ENCODE results near the gene COL9A2. TPM values are rescaled to one million over a fixed set of nuclear protein-coding genes. Genes with fewer than 3 reads are reported as not detected.
A peak's percentile ranks its signal among the peaks of the same experiment; 100 is the strongest.

Gene COL9A2
- 2.6 TPM for total RNA-seq
- polyA plus RNA-seq (ENCODE audit: insufficient read depth in 1 of 8, insufficient read length in 8 of 8, low replicate concordance in 1 of 8): 1 to 10 TPM; 1.0 to 4.8 (median 1.7) TPM
- long read RNA-seq, donor 1: 0 reads
- long read RNA-seq, donor 2: 0 reads
- long read RNA-seq, donor 3: 0 reads
- long read RNA-seq, donor 4: 0 reads
- long read RNA-seq, donor 5: 0 reads
- long read RNA-seq, donor 6: 0 reads
- long read RNA-seq, donor 7: 0 reads
- long read RNA-seq, donor 8: 0 reads
- long read RNA-seq, donor 9: 0 reads
- long read RNA-seq, donor 10: 0 reads
- long read RNA-seq, donor 11: 0 reads

GRCh38 chr1:40316595-40317393, at the start of gene COL9A2:
Gene COL9A2 (minus strand): TSS chr1:40317286. CDS start chr1:40317197, 89 bp downstream.
- Histone ChIP-seq H3K27ac (ENCODE audit: low read length) (no peak within 1 kb of the TSS), H3K36me3 (ENCODE audit: control insufficient read depth, insufficient read depth, low read length) (no peaks in the 10 kb centered on the region), H3K4me1 (ENCODE audit: control insufficient read depth, insufficient read depth, low read length) (peaks cover 25% of the 10 kb centered on the region), H3K9me3 (replicated peaks; ENCODE audit: control insufficient read depth, low read depth, low read length) (no peaks in the 10 kb centered on the region), H3K27me3 (ENCODE audit: control insufficient read depth, insufficient read depth, low read length) (peaks cover 54% of the 10 kb centered on the region), H3K4me3 (ENCODE audit: low read length) (peak within 1 kb of the TSS; percentile 45)
- under 1% methylated on average over 84 of the region's 84 CpGs for WGBS (ENCODE audit: insufficient coverage)
- peak; percentile 45 for DNase-seq

- H3K9me3 ChIP-seq (replicated peaks; ENCODE audit: control insufficient read depth, low read depth, low read length): no peaks in the 10 kb centered on the region
- no peak overlapping the region for H3K4me3 ChIP-seq (ENCODE audit: low read length)
- no peak overlapping the region for H3K27ac ChIP-seq (ENCODE audit: low read length)
- no peaks in the 10 kb centered on the region for H3K27me3 ChIP-seq (ENCODE audit: control insufficient read depth, insufficient read depth, low read length)
- peaks cover 3% of the 10 kb centered on the region for H3K4me1 ChIP-seq (ENCODE audit: control insufficient read depth, insufficient read depth, low read length)
- DNase-seq: no peak
- H3K36me3 ChIP-seq (ENCODE audit: control insufficient read depth, insufficient read depth, low read length): no peaks in the 10 kb centered on the region
- no CpG with 5 or more reads among the region's 2 CpGs for WGBS (ENCODE audit: insufficient coverage)
Measured at GRCh38 chr1:40363721-40364120, 46.6 kb upstream of the COL9A2 start.

GRCh38 chr1:40362699-40363098, 45.6 kb upstream of the COL9A2 start:
- Histone ChIP-seq H3K9me3 (replicated peaks; ENCODE audit: control insufficient read depth, low read depth, low read length) (peaks cover 3% of the 10 kb centered on the region), H3K4me3 (ENCODE audit: low read length) (no peak overlapping the region), H3K27me3 (ENCODE audit: control insufficient read depth, insufficient read depth, low read length) (no peaks in the 10 kb centered on the region), H3K27ac (ENCODE audit: low read length) (no peak overlapping the region), H3K36me3 (ENCODE audit: control insufficient read depth, insufficient read depth, low read length) (no peaks in the 10 kb centered on the region), H3K4me1 (ENCODE audit: control insufficient read depth, insufficient read depth, low read length) (peaks cover 3% of the 10 kb centered on the region)
- peak; percentile 45 for DNase-seq
- WGBS (ENCODE audit: insufficient coverage): 60% methylated on average over 1 of the region's 2 CpGs

GRCh38 chr1:40362199-40362598, 45.1 kb upstream of the COL9A2 start:
- Histone ChIP-seq H3K4me1 (ENCODE audit: control insufficient read depth, insufficient read depth, low read length) (peaks cover 3% of the 10 kb centered on the region), H3K9me3 (replicated peaks; ENCODE audit: control insufficient read depth, low read depth, low read length) (peaks cover 6% of the 10 kb centered on the region), H3K27ac (ENCODE audit: low read length) (no peak overlapping the region), H3K4me3 (ENCODE audit: low read length) (no peak overlapping the region), H3K27me3 (ENCODE audit: control insufficient read depth, insufficient read depth, low read length) (no peaks in the 10 kb centered on the region), H3K36me3 (ENCODE audit: control insufficient read depth, insufficient read depth, low read length) (no peaks in the 10 kb centered on the region)
- no peak for DNase-seq
- no CpG with 5 or more reads among the region's 2 CpGs for WGBS (ENCODE audit: insufficient coverage)

GRCh38 chr1:40361637-40362036, 44.6 kb upstream of the COL9A2 start:
- WGBS (ENCODE audit: insufficient coverage): 95% methylated on average over 4 of the region's 4 CpGs
- H3K27ac ChIP-seq (ENCODE audit: low read length): no peak overlapping the region
- peaks cover 3% of the 10 kb centered on the region for H3K4me1 ChIP-seq (ENCODE audit: control insufficient read depth, insufficient read depth, low read length)

GRCh38 chr1:40361201-40361600, 44.1 kb upstream of the COL9A2 start:
- Histone ChIP-seq H3K4me1 (ENCODE audit: control insufficient read depth, insufficient read depth, low read length) (peaks cover 3% of the 10 kb centered on the region), H3K36me3 (ENCODE audit: control insufficient read depth, insufficient read depth, low read length) (no peaks in the 10 kb centered on the region), H3K27ac (ENCODE audit: low read length) (no peak overlapping the region), H3K9me3 (replicated peaks; ENCODE audit: control insufficient read depth, low read depth, low read length) (peaks cover 6% of the 10 kb centered on the region), H3K27me3 (ENCODE audit: control insufficient read depth, insufficient read depth, low read length) (no peaks in the 10 kb centered on the region), H3K4me3 (ENCODE audit: low read length) (no peak overlapping the region)
- WGBS (ENCODE audit: insufficient coverage): 70% methylated on average over 1 of the region's 1 CpG
- DNase-seq: no peak

More at GRCh38 chr1:40361637-40362036, 44.6 kb upstream of the COL9A2 start:
- Histone ChIP-seq H3K9me3 (replicated peaks; ENCODE audit: control insufficient read depth, low read depth, low read length) (peaks cover 6% of the 10 kb centered on the region), H3K36me3 (ENCODE audit: control insufficient read depth, insufficient read depth, low read length) (no peaks in the 10 kb centered on the region), H3K27me3 (ENCODE audit: control insufficient read depth, insufficient read depth, low read length) (no peaks in the 10 kb centered on the region), H3K4me3 (ENCODE audit: low read length) (no peak overlapping the region)
- no peak for DNase-seq

GRCh38 chr1:40360631-40361030, 43.5 kb upstream of the COL9A2 start:
- Histone ChIP-seq H3K27me3 (ENCODE audit: control insufficient read depth, insufficient read depth, low read length) (no peaks in the 10 kb centered on the region), H3K4me1 (ENCODE audit: control insufficient read depth, insufficient read depth, low read length) (peaks cover 3% of the 10 kb centered on the region), H3K27ac (ENCODE audit: low read length) (no peak overlapping the region)

GRCh38 chr1:40357625-40358024, 40.5 kb upstream of the COL9A2 start:
- no peak overlapping the region for H3K27ac ChIP-seq (ENCODE audit: low read length)
- H3K27me3 ChIP-seq (ENCODE audit: control insufficient read depth, insufficient read depth, low read length): no peaks in the 10 kb centered on the region
- H3K9me3 ChIP-seq (replicated peaks; ENCODE audit: control insufficient read depth, low read depth, low read length): peaks cover 6% of the 10 kb centered on the region
- H3K4me1 ChIP-seq (ENCODE audit: control insufficient read depth, insufficient read depth, low read length): peaks cover 1% of the 10 kb centered on the region
- no peaks in the 10 kb centered on the region for H3K36me3 ChIP-seq (ENCODE audit: control insufficient read depth, insufficient read depth, low read length)
- H3K4me3 ChIP-seq (ENCODE audit: low read length): no peak overlapping the region
- no peak for DNase-seq

More at GRCh38 chr1:40360631-40361030, 43.5 kb upstream of the COL9A2 start:
- Histone ChIP-seq H3K36me3 (ENCODE audit: control insufficient read depth, insufficient read depth, low read length) (no peaks in the 10 kb centered on the region), H3K9me3 (replicated peaks; ENCODE audit: control insufficient read depth, low read depth, low read length) (peaks cover 6% of the 10 kb centered on the region), H3K4me3 (ENCODE audit: low read length) (no peak overlapping the region)
- no peak for DNase-seq

GRCh38 chr1:40353082-40353481, 36.0 kb upstream of the COL9A2 start:
- no peaks in the 10 kb centered on the region for H3K27me3 ChIP-seq (ENCODE audit: control insufficient read depth, insufficient read depth, low read length)
- H3K4me3 ChIP-seq (ENCODE audit: low read length): no peak overlapping the region
- no peaks in the 10 kb centered on the region for H3K36me3 ChIP-seq (ENCODE audit: control insufficient read depth, insufficient read depth, low read length)
- no peaks in the 10 kb centered on the region for H3K4me1 ChIP-seq (ENCODE audit: control insufficient read depth, insufficient read depth, low read length)
- WGBS (ENCODE audit: insufficient coverage): no CpG with 5 or more reads among the region's 3 CpGs
- no peak overlapping the region for H3K27ac ChIP-seq (ENCODE audit: low read length)
- peaks cover 4% of the 10 kb centered on the region for H3K9me3 ChIP-seq (replicated peaks; ENCODE audit: control insufficient read depth, low read depth, low read length)
- no peak for DNase-seq

GRCh38 chr1:40352126-40352525, 35.0 kb upstream of the COL9A2 start:
- DNase-seq: no peak
- H3K27ac ChIP-seq (ENCODE audit: low read length): no peak overlapping the region
- H3K36me3 ChIP-seq (ENCODE audit: control insufficient read depth, insufficient read depth, low read length): no peaks in the 10 kb centered on the region
- no peak overlapping the region for H3K4me3 ChIP-seq (ENCODE audit: low read length)
- WGBS (ENCODE audit: insufficient coverage): 64% methylated on average over 1 of the region's 3 CpGs
- no peaks in the 10 kb centered on the region for H3K27me3 ChIP-seq (ENCODE audit: control insufficient read depth, insufficient read depth, low read length)
- no peaks in the 10 kb centered on the region for H3K9me3 ChIP-seq (replicated peaks; ENCODE audit: control insufficient read depth, low read depth, low read length)
- no peaks in the 10 kb centered on the region for H3K4me1 ChIP-seq (ENCODE audit: control insufficient read depth, insufficient read depth, low read length)
